Ascending aorta (tissue), 2 donors: ENCODE results near the gene TOR1AIP2. TPM values are rescaled to one million over a fixed set of nuclear protein-coding genes. Genes with fewer than 3 reads are reported as not detected.

ENCODE experiments used
- DNase-seq, 2 donors: peaks; one replicate each; pipeline ENCODE4 v3.0.0-alpha.2; 2019; ENCODE audit warnings: low spot score in 2 of 2
- H3K27ac ChIP-seq, 2 donors: fragments of 200-600 bp; sonication (generic); one replicate each; pipeline ENCODE4 v1.5.1; 2016 to 2017; ENCODE audit warnings: mild to moderate bottlenecking in 1 of 2
- H3K27me3 ChIP-seq: fragments of 200-600 bp; sonication (generic); one replicate; pipeline ENCODE4 v1.5.1; 2017
- H3K36me3 ChIP-seq, 2 donors: fragments of 200-600 bp; sonication (generic); one replicate each; pipeline ENCODE4 v1.5.1; 2016
- H3K4me1 ChIP-seq, 2 donors: fragments of 200-600 bp; sonication (generic); one replicate each; pipeline ENCODE4 v1.5.1; 2016 to 2017; ENCODE audit warnings: mild to moderate bottlenecking in 1 of 2
- H3K4me3 ChIP-seq, 2 donors: fragments of 200-600 bp; sonication (generic); one replicate each; pipeline ENCODE4 v1.5.1; 2016 to 2017; ENCODE audit warnings: mild to moderate bottlenecking in 1 of 2
- H3K9me3 ChIP-seq, 2 donors: fragments of 200-600 bp; sonication (generic); one replicate each; pipeline ENCODE4 v1.5.1; 2016
- intact Hi-C: fragments of 100-400 bp; cut with DNase I; formaldehyde crosslinking; loops from one replicate; pipeline ENCODE4 v1.15.1; 2023
- total RNA-seq: library from RNA; depleted of rRNA; stranded (reverse); fragments of >200 nt; gene quantifications from one replicate; pipeline ENCODE4 v1.1.0, GENCODE V29; 2016
- TF ChIP-seq, protein P1 (sequence below), 3 experiments: fragments of 200-600 bp in 2 of 3; fragments of 450-650 bp in 1 of 3; sonication (generic) in 2 of 3; IDR thresholded peaks; one replicate each; pipeline ENCODE4 v1.5.1; 2016 to 2019; ENCODE audit warnings: antibody characterized with exemption in 3 of 3, mild to moderate bottlenecking in 1 of 3, moderate library complexity in 1 of 3

Gene TOR1AIP2
- total RNA-seq, 1 donor from 2014 or later: 12.2 TPM

DNA sequence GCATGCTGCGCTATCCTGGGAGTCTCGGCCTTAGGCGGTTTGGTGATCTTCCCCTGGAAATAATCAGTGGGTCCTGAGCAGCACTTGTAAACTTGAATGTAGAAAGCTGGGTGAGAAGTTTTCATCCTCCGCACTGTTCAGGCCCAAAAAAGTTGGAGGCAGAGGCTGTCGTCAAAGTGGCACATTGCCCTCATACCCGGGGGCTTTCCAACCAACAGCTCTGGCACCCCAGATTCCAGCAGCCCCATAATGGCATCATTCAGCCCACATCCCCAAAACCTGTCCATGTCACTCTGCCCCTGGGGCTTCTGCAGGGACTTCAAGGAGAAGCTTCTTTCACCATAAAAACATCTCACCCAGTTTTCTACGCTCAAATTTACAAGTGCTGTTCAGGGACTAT, 59.3 kb downstream of the TOR1AIP2 start:
- no peak overlapping the region for H3K4me3 ChIP-seq
- no peaks in the 10 kb centered on the region for H3K9me3 ChIP-seq
- H3K36me3 ChIP-seq: no peaks in the 10 kb centered on the region
- H3K4me1 ChIP-seq: peaks cover 3 to 10% of the 10 kb centered on the region in 2 donors
- no peak overlapping the region for H3K27ac ChIP-seq
- no peak for DNase-seq
- TF ChIP-seq, protein P1, sequence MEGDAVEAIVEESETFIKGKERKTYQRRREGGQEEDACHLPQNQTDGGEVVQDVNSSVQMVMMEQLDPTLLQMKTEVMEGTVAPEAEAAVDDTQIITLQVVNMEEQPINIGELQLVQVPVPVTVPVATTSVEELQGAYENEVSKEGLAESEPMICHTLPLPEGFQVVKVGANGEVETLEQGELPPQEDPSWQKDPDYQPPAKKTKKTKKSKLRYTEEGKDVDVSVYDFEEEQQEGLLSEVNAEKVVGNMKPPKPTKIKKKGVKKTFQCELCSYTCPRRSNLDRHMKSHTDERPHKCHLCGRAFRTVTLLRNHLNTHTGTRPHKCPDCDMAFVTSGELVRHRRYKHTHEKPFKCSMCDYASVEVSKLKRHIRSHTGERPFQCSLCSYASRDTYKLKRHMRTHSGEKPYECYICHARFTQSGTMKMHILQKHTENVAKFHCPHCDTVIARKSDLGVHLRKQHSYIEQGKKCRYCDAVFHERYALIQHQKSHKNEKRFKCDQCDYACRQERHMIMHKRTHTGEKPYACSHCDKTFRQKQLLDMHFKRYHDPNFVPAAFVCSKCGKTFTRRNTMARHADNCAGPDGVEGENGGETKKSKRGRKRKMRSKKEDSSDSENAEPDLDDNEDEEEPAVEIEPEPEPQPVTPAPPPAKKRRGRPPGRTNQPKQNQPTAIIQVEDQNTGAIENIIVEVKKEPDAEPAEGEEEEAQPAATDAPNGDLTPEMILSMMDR (IDR thresholded peaks at IDR 0.05): no peak
- intact Hi-C loops: no loop called here
- no peaks in the 10 kb centered on the region for H3K27me3 ChIP-seq

DNA sequence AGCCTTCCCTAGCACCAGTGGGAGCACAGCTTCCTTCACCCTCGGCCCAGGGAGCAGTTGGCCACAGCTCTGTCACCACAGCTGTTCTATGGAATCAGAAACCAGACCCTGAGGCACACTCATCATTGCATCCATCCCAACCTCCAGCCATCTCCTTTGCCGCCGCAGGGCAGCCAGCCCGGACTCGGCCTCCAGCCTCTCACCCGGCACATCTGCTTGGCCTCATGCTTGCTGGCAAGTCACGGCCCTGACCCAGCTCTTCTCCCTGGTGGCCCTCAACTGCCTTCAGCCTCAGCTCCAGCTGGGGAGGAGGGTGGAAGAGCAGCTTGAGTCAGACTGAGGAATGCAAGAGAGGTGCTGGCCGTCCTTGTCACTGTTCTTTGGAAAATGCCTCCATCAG, 59.8 kb downstream of the TOR1AIP2 start:
- H3K9me3 ChIP-seq: no peaks in the 10 kb centered on the region
- no peaks in the 10 kb centered on the region for H3K27me3 ChIP-seq
- H3K27ac ChIP-seq: no peak overlapping the region
- intact Hi-C loops: no loop called here
- peak in 1 of 2 donors; percentile 11 for DNase-seq
- H3K4me1 ChIP-seq: peaks cover 3 to 10% of the 10 kb centered on the region in 2 donors
- H3K4me3 ChIP-seq: no peak overlapping the region
- H3K36me3 ChIP-seq: no peaks in the 10 kb centered on the region
- TF ChIP-seq, protein P1 (IDR thresholded peaks at IDR 0.05): no peak

DNA sequence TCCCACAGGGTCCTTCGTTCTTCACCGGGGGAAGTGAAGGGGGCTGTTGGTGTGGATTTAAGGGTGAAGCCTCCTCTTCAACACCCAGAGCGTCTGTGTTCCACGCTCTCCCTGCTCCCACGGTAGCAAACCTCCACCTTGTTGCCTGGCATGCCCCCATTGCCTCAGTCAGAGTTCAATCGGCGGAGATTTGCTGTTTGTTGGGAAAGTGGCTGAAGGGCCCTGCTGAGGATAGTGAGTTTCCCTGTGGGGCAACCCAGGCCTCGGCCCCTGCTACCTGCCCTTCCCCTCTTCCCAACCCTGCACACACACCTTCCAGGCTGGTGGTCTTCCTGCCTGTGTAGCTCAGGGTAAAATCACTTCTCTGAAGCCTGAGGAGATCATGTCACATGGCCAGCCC, 60.5 kb downstream of the TOR1AIP2 start:
- Histone ChIP-seq H3K36me3 (no peaks in the 10 kb centered on the region), H3K4me3 (no peak overlapping the region), H3K4me1 (peaks cover 3 to 10% of the 10 kb centered on the region in 2 donors), H3K27me3 (no peaks in the 10 kb centered on the region), H3K27ac (no peak overlapping the region), H3K9me3 (no peaks in the 10 kb centered on the region)
- TF ChIP-seq, protein P1 (IDR thresholded peaks at IDR 0.05): no peak
- intact Hi-C loops: no loop called here
- DNase-seq: no peak

DNA sequence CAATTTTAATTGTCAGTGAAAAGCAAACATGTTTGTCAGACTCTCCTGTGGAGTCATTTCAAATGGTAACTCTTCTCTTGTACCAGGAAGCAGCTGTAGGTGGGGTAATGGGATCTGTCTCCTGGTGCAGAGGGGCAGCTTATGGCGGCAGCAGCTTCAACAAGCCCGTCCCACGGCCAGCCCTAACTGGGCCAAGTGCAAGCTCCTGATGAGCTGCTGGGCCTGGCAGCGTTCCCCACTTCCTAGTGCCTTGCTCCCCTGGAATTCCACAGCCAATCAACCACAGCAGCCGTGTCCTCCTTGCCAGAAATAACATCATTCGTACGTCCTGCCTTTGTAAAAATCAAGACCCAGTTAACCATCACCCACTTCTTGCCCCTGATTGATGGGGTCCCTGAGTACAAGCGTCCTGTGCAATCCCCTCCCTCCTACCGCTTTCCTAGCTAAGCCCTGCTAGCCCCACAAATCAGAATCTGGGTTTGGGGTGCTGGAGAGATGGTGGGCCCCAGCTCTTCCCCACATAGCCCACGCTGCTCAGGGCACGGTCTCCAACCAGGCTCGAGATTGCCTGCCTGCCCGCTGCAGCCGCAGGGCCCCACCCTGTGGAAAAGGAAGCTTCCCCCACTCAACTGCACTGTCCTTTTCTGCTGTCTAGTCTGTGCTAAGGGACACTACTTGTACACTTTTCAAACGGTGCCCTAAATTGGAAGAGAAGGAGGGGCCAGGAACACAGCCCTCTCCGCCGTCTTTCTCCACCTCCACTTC, 61.2 kb downstream of the TOR1AIP2 start:
- H3K27ac ChIP-seq: no peak overlapping the region
- no peak overlapping the region for H3K4me3 ChIP-seq
- TF ChIP-seq, protein P1 (IDR thresholded peaks at IDR 0.05): no peak
- peaks cover 3 to 10% of the 10 kb centered on the region in 2 donors for H3K4me1 ChIP-seq
- intact Hi-C loops: no loop called here
- H3K9me3 ChIP-seq: no peaks in the 10 kb centered on the region
- DNase-seq: no peak
- no peaks in the 10 kb centered on the region for H3K27me3 ChIP-seq
- no peaks in the 10 kb centered on the region for H3K36me3 ChIP-seq

DNA sequence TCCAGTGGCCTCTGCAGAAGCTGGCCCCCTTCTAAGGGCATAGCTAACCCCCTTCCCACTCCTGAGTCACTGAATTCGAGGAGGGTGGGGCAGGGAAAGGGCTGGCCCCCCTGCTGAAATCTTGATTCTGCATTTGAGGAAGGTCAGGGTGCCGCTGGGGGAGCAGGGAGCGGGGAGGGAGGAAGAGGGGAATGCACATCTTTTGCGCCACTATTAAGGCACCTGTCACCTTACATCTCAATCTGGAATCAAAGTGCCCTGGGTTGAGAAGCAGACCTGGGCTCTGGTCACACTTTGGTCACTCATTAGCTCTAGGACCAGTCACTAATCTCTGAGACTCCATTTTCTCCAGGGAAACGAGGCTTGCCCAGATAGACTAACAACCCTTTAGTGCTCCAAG, 62.0 kb downstream of the TOR1AIP2 start:
- no peaks in the 10 kb centered on the region for H3K36me3 ChIP-seq
- no peak for DNase-seq
- H3K9me3 ChIP-seq: no peaks in the 10 kb centered on the region
- H3K4me3 ChIP-seq: peak overlapping the region; percentile 42 to 62
- H3K27me3 ChIP-seq: no peaks in the 10 kb centered on the region
- peaks cover 3 to 10% of the 10 kb centered on the region in 2 donors for H3K4me1 ChIP-seq
- intact Hi-C loops: loop anchor here (2.0 kb wide), 1 partner anchor 109 kb away; no protein-coding TSS in a partner anchor
- TF ChIP-seq, protein P1 (IDR thresholded peaks at IDR 0.05): no peak
- H3K27ac ChIP-seq: no peak overlapping the region
